ENCODE data around the gene HDAC4. TPM values are rescaled to one million over a fixed set of nuclear protein-coding genes. Genes with fewer than 3 reads are reported as not detected.

HDAC4 gene
- total RNA-seq, 4 donors from 2014 or later = 12.9 to 91.6 (median 39.8) TPM

GRCh38 chr2:239113171-239113570 lies 287.6 kb downstream of the HDAC4 start:
- no peaks in the 10 kb centered on the region for H3K27me3 ChIP-seq
- TF ChIP-seq POLR2A (IDR thresholded peaks at IDR 0.05) (no peak), CTCF (IDR thresholded peaks at IDR 0.05) (no peak)
- H3K4me1 ChIP-seq = no peaks in the 10 kb centered on the region
- H3K4me3 ChIP-seq (replicated peaks in 1 of 3) = no peak overlapping the region
- intact Hi-C loops (cut with DNase I) = no loop called here
- no peak overlapping the region for H3K27ac ChIP-seq
- peaks cover 11 to 14% of the 10 kb centered on the region in 2 donors for H3K36me3 ChIP-seq
- 74 to 75% methylated on average over 12 of the region's 12 CpGs for WGBS, 2 donors
- no peak for DNase-seq
- H3K9me3 ChIP-seq = no peaks in the 10 kb centered on the region

- H3K4me3 ChIP-seq (replicated peaks in 1 of 3) = no peak overlapping the region
- TF ChIP-seq CTCF (IDR thresholded peaks at IDR 0.05) (no peak), POLR2A (IDR thresholded peaks at IDR 0.05) (no peak)
- no peaks in the 10 kb centered on the region for H3K4me1 ChIP-seq
- peaks cover 12 to 14% of the 10 kb centered on the region in 2 donors for H3K36me3 ChIP-seq
- intact Hi-C loops (cut with DNase I) = no loop called here
- H3K27me3 ChIP-seq = no peaks in the 10 kb centered on the region
- no peaks in the 10 kb centered on the region for H3K9me3 ChIP-seq
- no peak overlapping the region for H3K27ac ChIP-seq
- DNase-seq = no peak
- 94 to 97% methylated on average over 10 to 13 of the region's 14 CpGs for whole genome bisulfite sequencing, 2 donors
Observed at GRCh38 chr2:239112127-239112774, 288.6 kb downstream of the HDAC4 start.

GRCh38 chr2:239111401-239112100 lies 289.3 kb downstream of the HDAC4 start:
- H3K27ac ChIP-seq = no peak overlapping the region
- TF ChIP-seq CTCF (IDR thresholded peaks at IDR 0.05) (no peak), POLR2A (IDR thresholded peaks at IDR 0.05) (no peak)
- 87 to 89% methylated on average over 12 to 33 of the region's 36 CpGs for WGBS, 2 donors
- H3K36me3 ChIP-seq = peaks cover 14 to 18% of the 10 kb centered on the region in 2 donors
- no peaks in the 10 kb centered on the region for H3K4me1 ChIP-seq
- intact Hi-C loops (cut with DNase I) = no loop called here
- no peak for DNase-seq
- H3K27me3 ChIP-seq = no peaks in the 10 kb centered on the region
- H3K4me3 ChIP-seq (replicated peaks in 1 of 3) = no peak overlapping the region
- no peaks in the 10 kb centered on the region for H3K9me3 ChIP-seq

GRCh38 chr2:239110595-239111048 lies 290.2 kb downstream of the HDAC4 start:
- TF ChIP-seq POLR2A (IDR thresholded peaks at IDR 0.05) (no peak), CTCF (IDR thresholded peaks at IDR 0.05) (no peak)
- H3K4me1 ChIP-seq = no peaks in the 10 kb centered on the region
- no peak overlapping the region for H3K4me3 ChIP-seq (replicated peaks in 1 of 3)
- no peak overlapping the region for H3K27ac ChIP-seq
- WGBS, 2 donors = 79 to 87% methylated on average over 9 to 14 of the region's 14 CpGs
- no peaks in the 10 kb centered on the region for H3K27me3 ChIP-seq
- H3K9me3 ChIP-seq = no peaks in the 10 kb centered on the region
- peaks cover 14 to 18% of the 10 kb centered on the region in 2 donors for H3K36me3 ChIP-seq
- DNase-seq = no peak
- intact Hi-C loops (cut with DNase I) = no loop called here

GRCh38 chr2:239109928-239110545 lies 290.8 kb downstream of the HDAC4 start:
- peaks cover 14 to 18% of the 10 kb centered on the region in 2 donors for H3K36me3 ChIP-seq
- no peak overlapping the region for H3K27ac ChIP-seq
- intact Hi-C loops (cut with DNase I) = no loop called here
- no peak for DNase-seq
- no peaks in the 10 kb centered on the region for H3K9me3 ChIP-seq
- no peaks in the 10 kb centered on the region for H3K4me1 ChIP-seq
- no peak overlapping the region for H3K4me3 ChIP-seq (replicated peaks in 1 of 3)
- no peaks in the 10 kb centered on the region for H3K27me3 ChIP-seq
- no peak for TF ChIP-seq POLR2A (IDR thresholded peaks at IDR 0.05)
- no peak for TF ChIP-seq CTCF (IDR thresholded peaks at IDR 0.05)
- 91 to 93% methylated on average over 14 of the region's 14 CpGs for whole genome bisulfite sequencing, 2 donors
